Mesenteric fat pad (tissue), 1 donor: ENCODE data around the gene SLC44A1. TPM values are rescaled to one million over a fixed set of nuclear protein-coding genes. Genes with fewer than 3 reads are reported as not detected.

Experiments
- DNase-seq: peaks from one replicate; pipeline ENCODE4 v3.0.0-alpha.2; 2020; ENCODE audit warnings: low spot score
- total RNA-seq: library from RNA; stranded (reverse); fragmentation: NEBNext Ultra II Directional; extraction: Animal tissue kit (Norgen Biotek cat#: 25700); gene quantifications from one replicate; pipeline ENCODE4 v1.2.1, GENCODE V29; 2021
- donor health status: DM: yes; HTN: yes; CAD: no.

Gene SLC44A1
- total RNA-seq, 1 donor from 2014 or later: 35.3 TPM

- DNase-seq: no peak
Observed at GRCh38 chr9:105269593-105269992, 25.1 kb downstream of the SLC44A1 start.

DNA sequence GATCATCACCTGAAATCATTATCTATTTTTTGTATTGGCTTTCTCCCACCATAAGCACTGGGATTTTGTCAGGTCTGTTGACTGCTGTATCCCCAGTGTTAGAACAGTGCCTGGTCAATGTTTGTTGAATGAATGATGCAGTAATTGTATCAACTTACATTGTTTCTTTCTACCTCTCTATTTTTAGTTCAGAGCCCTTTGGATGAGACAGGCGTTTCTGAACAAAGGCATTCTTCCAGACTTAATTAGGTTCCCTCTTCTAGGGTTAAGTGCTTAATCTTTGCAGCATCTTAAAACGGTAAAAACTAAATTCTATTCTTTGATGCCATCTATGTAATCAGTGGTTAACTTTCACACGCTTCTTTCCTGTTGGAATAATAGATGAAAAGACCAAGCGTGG, 26.3 kb downstream of the SLC44A1 start:
- no peak for DNase-seq

DNA sequence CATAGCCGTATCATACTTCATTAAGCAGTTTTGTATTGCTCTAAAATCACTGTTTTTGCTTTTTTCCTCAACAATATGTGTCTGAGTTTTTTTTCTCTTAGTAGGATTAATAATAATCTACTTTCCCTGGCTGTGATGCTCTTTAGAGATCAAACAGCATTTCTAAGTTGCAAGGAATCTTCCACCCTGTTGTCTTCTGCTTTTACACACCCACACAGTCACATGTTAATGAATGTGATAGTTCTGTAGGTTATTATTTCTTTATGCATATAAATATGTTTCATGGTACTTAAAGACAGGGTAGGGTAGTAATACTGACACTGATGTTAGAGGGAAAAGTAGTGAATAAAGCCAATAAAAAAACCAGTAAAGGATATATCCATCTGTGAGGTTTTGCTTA, 29.3 kb downstream of the SLC44A1 start:
- no peak for DNase-seq

GRCh38 chr9:105275111-105275510, 30.7 kb downstream of the SLC44A1 start:
- no peak for DNase-seq

GRCh38 chr9:105275938-105276337, 31.5 kb downstream of the SLC44A1 start:
- DNase-seq: no peak

GRCh38 chr9:105278751-105279150, 34.3 kb downstream of the SLC44A1 start:
- no peak for DNase-seq

DNA sequence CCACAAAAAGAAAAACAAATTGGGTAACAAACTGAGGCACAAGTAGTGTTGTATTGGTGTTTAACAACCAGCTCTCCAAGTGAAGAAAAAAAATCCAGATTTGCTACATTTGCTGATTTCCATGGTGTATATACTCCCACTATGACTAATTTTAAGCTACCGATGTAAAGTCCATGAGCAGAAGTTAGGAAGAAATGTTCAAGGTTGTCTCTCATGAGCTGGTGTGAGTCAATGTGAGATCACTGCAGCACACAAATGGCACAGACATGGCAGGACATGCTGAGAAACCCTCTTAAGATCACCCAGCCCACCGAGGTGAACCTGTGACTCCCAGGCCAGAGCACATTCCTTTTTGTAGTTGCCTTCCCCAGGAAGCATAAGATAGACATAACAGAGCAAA, 36.2 kb downstream of the SLC44A1 start:
- DNase-seq: no peak

DNA sequence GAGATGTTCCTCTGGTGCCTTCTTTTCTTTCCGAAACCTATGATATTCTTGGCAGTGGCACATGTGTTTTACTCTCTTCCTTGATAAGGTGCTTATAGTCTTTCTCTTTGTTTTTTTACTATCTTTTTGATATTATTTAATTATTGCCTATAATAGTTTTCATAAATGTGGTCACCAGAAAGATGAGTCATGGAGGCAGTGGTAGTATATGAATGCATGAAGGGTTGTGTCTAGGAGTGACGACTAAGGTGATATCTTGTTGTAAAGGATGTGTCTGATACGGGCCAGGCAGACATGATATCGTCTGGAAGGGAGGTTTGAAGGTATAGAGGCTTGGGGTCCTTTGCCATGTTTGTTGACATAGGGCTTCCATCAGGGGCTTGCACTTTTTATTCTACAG, 36.8 kb downstream of the SLC44A1 start:
- DNase-seq: no peak

- DNase-seq: no peak
Observed at GRCh38 chr9:105281926-105282325, 37.5 kb downstream of the SLC44A1 start.

GRCh38 chr9:105282870-105283621, 38.6 kb downstream of the SLC44A1 start:
- no peak for DNase-seq

GRCh38 chr9:105283795-105284194, 39.3 kb downstream of the SLC44A1 start:
- DNase-seq: no peak

- DNase-seq: no peak
Observed at GRCh38 chr9:105284463-105284862, 40.0 kb downstream of the SLC44A1 start.

GRCh38 chr9:105286098-105286497, 41.6 kb downstream of the SLC44A1 start:
- DNase-seq: no peak

GRCh38 chr9:105289305-105289704, 44.9 kb downstream of the SLC44A1 start:
- DNase-seq: no peak

DNA sequence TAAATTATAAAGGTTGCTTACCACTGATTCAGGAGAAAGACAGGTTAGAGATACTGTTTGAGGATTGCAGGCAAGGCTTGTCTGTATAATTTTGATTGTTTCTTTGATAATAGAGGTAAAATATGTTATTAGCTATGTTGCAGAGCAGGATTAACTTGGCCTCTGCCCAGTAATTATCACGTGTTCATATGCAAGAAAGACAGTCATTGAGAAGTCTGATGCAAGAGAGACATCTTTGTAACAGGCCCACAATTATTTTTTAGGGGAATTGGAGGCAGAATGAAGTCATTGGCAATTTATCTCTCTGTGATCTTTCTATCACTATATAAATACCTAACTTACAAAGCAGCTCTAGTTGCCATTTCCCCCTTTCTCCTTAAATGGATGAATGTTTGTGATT, 46.0 kb downstream of the SLC44A1 start:
- no peak for DNase-seq

- DNase-seq: no peak
Observed at GRCh38 chr9:105290954-105291353, 46.5 kb downstream of the SLC44A1 start.

GRCh38 chr9:105291422-105291859, 47.0 kb downstream of the SLC44A1 start:
- no peak for DNase-seq

DNA sequence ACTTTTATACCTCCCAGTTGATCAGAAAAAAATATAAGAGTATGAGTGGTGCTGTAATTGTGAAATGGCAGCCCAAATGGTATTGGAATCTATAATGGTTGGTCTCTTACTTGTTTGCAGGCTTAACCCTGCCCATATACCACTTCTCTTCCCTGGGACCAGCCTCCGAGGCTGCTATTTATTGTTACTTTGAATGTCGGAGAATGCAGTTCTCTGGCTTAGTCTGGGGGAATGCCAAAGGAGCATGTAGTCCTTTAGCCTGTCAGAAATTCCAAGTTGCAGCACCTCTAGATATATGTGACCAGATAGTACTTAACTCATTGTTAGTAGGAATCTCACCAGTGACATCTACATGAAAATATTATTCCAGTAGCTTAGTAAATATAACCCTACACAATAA, 47.5 kb downstream of the SLC44A1 start:
- no peak for DNase-seq

GRCh38 chr9:105293408-105293807, 49.0 kb downstream of the SLC44A1 start:
- DNase-seq: no peak

- no peak for DNase-seq
Observed at GRCh38 chr9:105295201-105295550, 50.7 kb downstream of the SLC44A1 start.

- DNase-seq: no peak
Observed at GRCh38 chr9:105295986-105296385, 51.5 kb downstream of the SLC44A1 start.

GRCh38 chr9:105296445-105296844, 52.0 kb downstream of the SLC44A1 start:
- DNase-seq: no peak

GRCh38 chr9:105296877-105297287, 52.4 kb downstream of the SLC44A1 start:
- DNase-seq: no peak
